Stimulated activated CD4-positive, alpha-beta T cell treated with anti-CD3 and anti-CD28 coated beads, Interleukin-12 subunit alpha, Interleukin-12 subunit beta, amount 100 ng/mL, for 4 hours (primary cell): ENCODE data around the gene IL1RL1.

Experiments used
- DNase-seq: peaks from one replicate; pipeline ENCODE4 v3.0.0-alpha.2; 2020

Gene IL1RL1

GRCh38 chr2:102310964-102311640 lies at the start of gene IL1RL1:
Gene IL1RL1, plus strand, starts transcription at chr2:102311563. Its CDS starts 26,702 bp downstream, at chr2:102338265.
- no peak for DNase-seq

GRCh38 chr2:102262216-102263129 lies 48.9 kb upstream of the IL1RL1 start:
- no peak for DNase-seq

- DNase-seq: no peak
These were observed 46.4 kb upstream of the IL1RL1 start for GRCh38 chr2:102264952-102265351.

- DNase-seq: no peak
These were observed 45.2 kb upstream of the IL1RL1 start for GRCh38 chr2:102266204-102266603.

- no peak for DNase-seq
These were observed 43.6 kb upstream of the IL1RL1 start for GRCh38 chr2:102267774-102268173.

- DNase-seq: no peak
These were observed 42.7 kb upstream of the IL1RL1 start for GRCh38 chr2:102268510-102269199.

GRCh38 chr2:102269200-102269524 lies 42.2 kb upstream of the IL1RL1 start:
- no peak for DNase-seq

- DNase-seq: no peak
These were observed 39.5 kb upstream of the IL1RL1 start for GRCh38 chr2:102271844-102272243.

- no peak for DNase-seq
These were observed 37.6 kb upstream of the IL1RL1 start for GRCh38 chr2:102273619-102274211.

GRCh38 chr2:102276549-102277201 lies 34.7 kb upstream of the IL1RL1 start:
- DNase-seq: no peak

- no peak for DNase-seq
These were observed 34.1 kb upstream of the IL1RL1 start for GRCh38 chr2:102277202-102277700.

- no peak for DNase-seq
These were observed 32.5 kb upstream of the IL1RL1 start for GRCh38 chr2:102278720-102279390.

- no peak for DNase-seq
These were observed 32.0 kb upstream of the IL1RL1 start for GRCh38 chr2:102279391-102279735.

- DNase-seq: no peak
These were observed 28.7 kb upstream of the IL1RL1 start for GRCh38 chr2:102282678-102283091.

- DNase-seq: no peak
These were observed 27.4 kb upstream of the IL1RL1 start for GRCh38 chr2:102283996-102284395.

GRCh38 chr2:102284611-102285010 lies 26.8 kb upstream of the IL1RL1 start:
- no peak for DNase-seq

GRCh38 chr2:102285368-102285767 lies 26.0 kb upstream of the IL1RL1 start:
- DNase-seq: no peak

- DNase-seq: no peak
These were observed 25.3 kb upstream of the IL1RL1 start for GRCh38 chr2:102286041-102286440.

- no peak for DNase-seq
These were observed 22.2 kb upstream of the IL1RL1 start for GRCh38 chr2:102289129-102289528.

GRCh38 chr2:102290594-102290993 lies 20.8 kb upstream of the IL1RL1 start:
- DNase-seq: no peak

GRCh38 chr2:102291319-102292075 lies 19.9 kb upstream of the IL1RL1 start:
- DNase-seq: no peak
